Loucy (cell line): Measurements from ENCODE around the gene ELN.

ENCODE experiments used
- H2AFZ ChIP-seq: fragments of 200-600 bp; sonication (generic); 2 replicates; pipeline ENCODE4 v1.6.0; 2016; ENCODE audit warnings: antibody characterized with exemption, mild to moderate bottlenecking, low read length, moderate library complexity
- H3F3A ChIP-seq: fragments of 200-600 bp; 2 replicates; pipeline ENCODE4 v1.6.0; 2016; ENCODE audit warnings: antibody characterized with exemption, low read depth, mild to moderate bottlenecking
- H3K27me3 ChIP-seq: fragments of 200-600 bp; sonication (generic); 2 replicates; pipeline ENCODE4 v1.6.1; 2014; ENCODE audit warnings: low read length, mild to moderate bottlenecking; ENCODE audit not compliant: insufficient read depth, poor library complexity, severe bottlenecking
- H3K36me3 ChIP-seq: fragments of 200-600 bp; sonication (generic); 2 replicates; pipeline ENCODE4 v1.6.1; 2016; ENCODE audit warnings: low read length; ENCODE audit not compliant: insufficient read depth
- H3K4me1 ChIP-seq: fragments of 200-600 bp; sonication (generic); 2 replicates; pipeline ENCODE4 v1.5.1; 2014; ENCODE audit warnings: low read length, mild to moderate bottlenecking; ENCODE audit not compliant: insufficient read depth, poor library complexity, severe bottlenecking
- H3K4me2 ChIP-seq: fragments of 200-600 bp; sonication (generic); 2 replicates; pipeline ENCODE4 v1.6.0; 2014; ENCODE audit warnings: antibody characterized with exemption, low read length, low read depth, mild to moderate bottlenecking; ENCODE audit not compliant: poor library complexity, severe bottlenecking
- H3K4me3 ChIP-seq: fragments of 200-600 bp; sonication (generic); 2 replicates; pipeline ENCODE4 v1.5.1; 2014; ENCODE audit warnings: low read length, mild to moderate bottlenecking, mixed read lengths; ENCODE audit not compliant: poor library complexity, severe bottlenecking
- H3K79me2 ChIP-seq: fragments of 200-600 bp; sonication (generic); 2 replicates; pipeline ENCODE4 v1.6.1; 2014; ENCODE audit warnings: low read length; ENCODE audit not compliant: insufficient read depth
- H3K9ac ChIP-seq: fragments of 200-600 bp; sonication (generic); 2 replicates; pipeline ENCODE4 v1.6.0; 2014; ENCODE audit warnings: mild to moderate bottlenecking, low read depth, low read length, moderate library complexity; ENCODE audit not compliant: poor library complexity, severe bottlenecking
- H3K9me2 ChIP-seq: fragments of 200-600 bp; sonication (generic); replicated peaks from 2 replicates; pipeline ENCODE4 v1.6.1; 2016; ENCODE audit warnings: low read depth, low read length, mixed read lengths
- H3K9me3 ChIP-seq: fragments of 200-600 bp; sonication (generic); 2 replicates; pipeline ENCODE4 v1.6.1; 2014; ENCODE audit warnings: mild to moderate bottlenecking, antibody characterized with exemption, low read length, low read depth; ENCODE audit not compliant: insufficient read depth
- H4K20me1 ChIP-seq: fragments of 200-600 bp; sonication (generic); 2 replicates; pipeline ENCODE4 v1.6.0; 2014; ENCODE audit warnings: antibody characterized with exemption, low read length, mild to moderate bottlenecking; ENCODE audit not compliant: insufficient read depth, poor library complexity, severe bottlenecking
- EZH2phosphoT487 ChIP-seq: fragments of 200-600 bp; IDR thresholded peaks from 2 replicates; pipeline ENCODE4 v1.6.1; 2018; ENCODE audit warnings: antibody characterized with exemption, mild to moderate bottlenecking, moderate library complexity, borderline replicate concordance
- TF ChIP-seq, protein P1 (sequence below): fragments of 200-600 bp; sonication (generic); conservative IDR thresholded peaks from 2 replicates; pipeline ENCODE4 v1.5.1; 2014; ENCODE audit warnings: mild to moderate bottlenecking, antibody characterized with exemption, low read length

Gene ELN

DNA sequence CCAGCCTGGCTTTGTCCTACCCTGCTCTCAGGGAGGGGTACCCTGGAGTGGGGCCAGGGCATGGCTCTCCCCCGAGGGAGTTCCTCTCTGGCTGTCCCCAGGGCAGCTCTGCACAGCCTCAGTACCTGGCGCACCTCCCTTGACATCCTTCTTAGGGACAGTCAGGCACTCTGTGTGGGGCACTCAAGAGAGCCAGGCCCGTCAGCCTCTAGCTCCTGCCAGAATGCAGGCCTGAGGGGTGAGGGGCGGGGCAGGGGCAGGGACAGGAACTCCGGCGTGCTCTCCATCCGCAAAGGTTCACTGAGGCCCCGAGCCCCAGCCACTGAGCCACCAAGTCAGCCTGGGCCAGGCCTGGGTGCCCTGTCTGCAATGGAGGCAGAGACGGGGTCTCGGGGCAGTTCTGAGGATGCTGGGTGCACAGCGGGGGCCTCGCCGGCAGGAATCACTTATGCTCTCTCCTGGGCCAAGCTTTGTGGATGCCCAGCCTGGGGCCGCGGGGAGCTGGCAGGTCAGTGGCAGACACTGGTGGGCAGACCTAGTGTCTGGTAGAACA, 65.8 kb downstream of the ELN start:
- no peaks in the 10 kb centered on the region for H3K9me3 ChIP-seq
- H3K9ac ChIP-seq, result peak overlapping the region; percentile 82
- peaks cover 7% of the 10 kb centered on the region; the same call in 1 of the 2 replicates for H3K36me3 ChIP-seq
- TF ChIP-seq EZH2phosphoT487, result no peak
- TF ChIP-seq, protein P1, sequence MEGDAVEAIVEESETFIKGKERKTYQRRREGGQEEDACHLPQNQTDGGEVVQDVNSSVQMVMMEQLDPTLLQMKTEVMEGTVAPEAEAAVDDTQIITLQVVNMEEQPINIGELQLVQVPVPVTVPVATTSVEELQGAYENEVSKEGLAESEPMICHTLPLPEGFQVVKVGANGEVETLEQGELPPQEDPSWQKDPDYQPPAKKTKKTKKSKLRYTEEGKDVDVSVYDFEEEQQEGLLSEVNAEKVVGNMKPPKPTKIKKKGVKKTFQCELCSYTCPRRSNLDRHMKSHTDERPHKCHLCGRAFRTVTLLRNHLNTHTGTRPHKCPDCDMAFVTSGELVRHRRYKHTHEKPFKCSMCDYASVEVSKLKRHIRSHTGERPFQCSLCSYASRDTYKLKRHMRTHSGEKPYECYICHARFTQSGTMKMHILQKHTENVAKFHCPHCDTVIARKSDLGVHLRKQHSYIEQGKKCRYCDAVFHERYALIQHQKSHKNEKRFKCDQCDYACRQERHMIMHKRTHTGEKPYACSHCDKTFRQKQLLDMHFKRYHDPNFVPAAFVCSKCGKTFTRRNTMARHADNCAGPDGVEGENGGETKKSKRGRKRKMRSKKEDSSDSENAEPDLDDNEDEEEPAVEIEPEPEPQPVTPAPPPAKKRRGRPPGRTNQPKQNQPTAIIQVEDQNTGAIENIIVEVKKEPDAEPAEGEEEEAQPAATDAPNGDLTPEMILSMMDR, result no peak
- H3K4me1 ChIP-seq, result peaks cover 31% of the 10 kb centered on the region
- H3K4me3 ChIP-seq, result peak overlapping the region; percentile 82
- no peaks in the 10 kb centered on the region for H4K20me1 ChIP-seq
- peaks cover 12% of the 10 kb centered on the region for H3F3A ChIP-seq
- H3K27me3 ChIP-seq, result no peaks in the 10 kb centered on the region
- no peaks in the 10 kb centered on the region for H3K9me2 ChIP-seq
- peaks cover 17% of the 10 kb centered on the region; the same call in 1 of the 2 replicates for H3K79me2 ChIP-seq
- peak overlapping the region; percentile 77 for H3K4me2 ChIP-seq
- peak overlapping the region; percentile 86 for H2AFZ ChIP-seq

DNA sequence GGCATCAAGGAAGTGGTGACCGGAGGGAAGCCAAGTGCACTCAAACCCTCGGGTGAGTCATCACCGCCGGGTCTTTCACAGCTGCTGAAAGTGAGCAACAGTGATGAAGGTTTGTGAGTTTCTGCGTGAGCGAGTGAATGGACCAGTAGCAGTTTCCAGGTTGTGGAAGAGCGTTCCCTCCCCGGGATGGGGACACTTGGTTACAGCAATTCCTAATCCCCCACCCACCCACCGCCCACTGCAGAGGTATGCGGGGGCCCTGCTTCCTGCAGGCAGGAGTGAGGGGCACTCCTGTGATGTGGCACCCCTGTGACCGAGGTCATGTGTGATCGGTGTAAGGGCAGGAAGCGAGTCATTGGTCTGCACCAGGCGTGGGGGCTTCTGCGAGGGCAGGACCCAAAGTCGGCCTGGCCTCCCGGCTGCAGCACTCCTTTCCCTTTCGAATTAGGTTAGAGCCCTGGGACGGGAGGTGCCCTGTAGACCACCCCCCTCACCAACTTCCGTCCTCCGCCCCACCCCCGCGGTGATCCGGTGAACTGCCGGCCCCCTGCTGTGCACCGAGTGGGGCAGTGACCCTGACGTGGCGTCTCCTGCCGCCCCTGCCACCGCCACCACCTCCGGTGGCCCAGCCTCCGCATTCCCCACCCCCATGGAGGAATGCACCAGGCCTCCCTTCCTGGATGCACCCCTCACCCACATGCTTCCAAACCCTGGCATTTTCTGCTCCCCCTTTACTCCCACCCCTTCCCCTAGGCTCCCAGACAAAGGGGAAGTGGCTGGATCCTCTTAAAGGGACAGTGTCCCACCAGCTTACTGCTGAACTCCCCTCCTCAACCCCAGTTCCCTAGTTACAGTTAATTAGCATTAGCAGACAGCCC, 66.5 kb downstream of the ELN start:
- H3K36me3 ChIP-seq, result peaks cover 14% of the 10 kb centered on the region; the same call in 1 of the 2 replicates
- no peaks in the 10 kb centered on the region for H3K9me3 ChIP-seq
- peaks cover 28% of the 10 kb centered on the region for H3K4me1 ChIP-seq
- TF ChIP-seq EZH2phosphoT487, result no peak
- TF ChIP-seq, protein P1, result no peak
- peak overlapping the region; percentile 86 for H2AFZ ChIP-seq
- H4K20me1 ChIP-seq, result no peaks in the 10 kb centered on the region
- H3K9ac ChIP-seq, result peak overlapping the region; percentile 82
- peaks cover 17% of the 10 kb centered on the region; the same call in 1 of the 2 replicates for H3K79me2 ChIP-seq
- no peaks in the 10 kb centered on the region for H3K27me3 ChIP-seq
- peak overlapping the region; percentile 77 for H3K4me2 ChIP-seq
- peak overlapping the region; percentile 82 for H3K4me3 ChIP-seq
- H3K9me2 ChIP-seq, result no peaks in the 10 kb centered on the region
- H3F3A ChIP-seq, result peaks cover 12% of the 10 kb centered on the region

DNA sequence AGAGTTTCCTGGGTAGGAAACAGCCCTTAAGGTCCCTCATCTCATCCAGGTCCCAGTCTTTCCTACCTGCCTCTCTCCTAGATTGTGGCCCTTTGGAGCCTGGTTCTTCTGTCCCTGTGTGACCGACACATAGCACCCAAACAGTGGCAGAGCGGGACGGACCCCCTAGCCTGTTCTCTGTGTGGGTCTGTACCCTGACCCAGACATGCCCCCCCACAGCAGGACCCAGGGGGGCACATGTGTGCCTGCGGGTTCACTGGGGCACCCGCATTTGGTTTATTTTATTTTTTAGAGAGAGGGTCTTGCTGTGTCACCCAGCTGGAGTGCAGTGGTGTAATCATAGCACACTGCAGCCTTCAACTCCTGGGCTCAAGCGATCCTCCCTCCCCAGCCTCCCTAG, 67.2 kb downstream of the ELN start:
- Histone ChIP-seq H3K9ac (peak overlapping the region; percentile 82), H3K79me2 (peaks cover 17% of the 10 kb centered on the region; the same call in 1 of the 2 replicates), H3K36me3 (peaks cover 17% of the 10 kb centered on the region; the same call in 1 of the 2 replicates), H3K9me2 (no peaks in the 10 kb centered on the region), H2AFZ (0 out of 2 replicates have a peak overlapping the region, but pooled peaks have one; percentile 86), H3K9me3 (no peaks in the 10 kb centered on the region), H3K4me3 (peak overlapping the region; percentile 82), H3K4me1 (peaks cover 28% of the 10 kb centered on the region), H3F3A (peaks cover 12% of the 10 kb centered on the region), H3K4me2 (peak overlapping the region; percentile 77), H4K20me1 (no peaks in the 10 kb centered on the region), H3K27me3 (no peaks in the 10 kb centered on the region)
- TF ChIP-seq, protein P1, result no peak
- no peak for TF ChIP-seq EZH2phosphoT487
